NK-92 (cell line): Measurements from ENCODE around the gene CARM1.
A peak's percentile ranks its signal among the peaks of the same experiment; 100 is the strongest.
"Not testable (repeated sequence)": the region's sequence is repeated elsewhere in the genome, so short reads cannot be mapped to it uniquely, and the experiment has no call there.

Source experiments
- DNase-seq: peaks from one replicate; lab custom pipeline; 2025; ENCODE audit not compliant: unreplicated experiment; lab: John Stamatoyannopoulos, UW

CARM1 gene

DNA sequence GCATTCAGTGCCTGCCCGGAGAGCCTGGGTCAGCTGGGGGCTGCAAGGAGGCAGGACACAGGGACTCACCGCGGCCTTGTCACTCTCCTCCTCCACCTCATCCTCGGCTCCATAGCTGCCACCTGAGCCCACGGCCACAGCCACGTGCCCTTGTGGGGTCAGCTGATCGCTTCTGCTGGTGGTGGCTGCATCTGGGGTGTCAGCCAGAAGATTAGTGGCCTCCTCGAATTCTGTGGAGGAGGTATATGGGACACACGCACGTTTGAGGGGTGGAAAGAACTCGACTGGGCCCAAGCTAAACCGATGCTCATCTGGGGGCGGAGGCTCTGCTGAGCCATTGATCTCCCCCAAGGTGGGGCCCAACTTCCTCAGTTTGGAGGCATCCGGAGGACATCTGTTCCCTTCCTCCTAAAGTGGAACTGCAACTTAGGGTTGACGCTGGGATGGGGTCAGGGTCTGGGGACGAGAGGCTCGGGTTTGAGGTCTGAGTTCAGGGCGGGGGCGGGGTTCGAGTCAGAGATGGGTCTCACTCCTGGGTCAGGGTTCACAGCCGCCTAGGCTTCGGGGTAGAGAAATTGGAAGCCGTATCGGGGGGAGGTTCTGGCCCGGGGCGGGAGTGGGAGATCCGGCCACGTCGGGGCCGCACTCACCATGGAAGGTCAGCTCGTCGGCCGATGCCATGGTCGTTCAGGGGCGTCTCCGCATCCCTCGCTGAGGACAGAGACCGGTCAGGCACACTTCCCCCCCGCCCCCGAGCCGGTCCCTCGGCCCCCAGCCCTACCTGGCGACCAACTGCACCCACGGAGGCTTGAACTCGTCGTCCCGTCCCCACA, 56.6 kb downstream of the CARM1 start:
- no peak for DNase-seq

DNA sequence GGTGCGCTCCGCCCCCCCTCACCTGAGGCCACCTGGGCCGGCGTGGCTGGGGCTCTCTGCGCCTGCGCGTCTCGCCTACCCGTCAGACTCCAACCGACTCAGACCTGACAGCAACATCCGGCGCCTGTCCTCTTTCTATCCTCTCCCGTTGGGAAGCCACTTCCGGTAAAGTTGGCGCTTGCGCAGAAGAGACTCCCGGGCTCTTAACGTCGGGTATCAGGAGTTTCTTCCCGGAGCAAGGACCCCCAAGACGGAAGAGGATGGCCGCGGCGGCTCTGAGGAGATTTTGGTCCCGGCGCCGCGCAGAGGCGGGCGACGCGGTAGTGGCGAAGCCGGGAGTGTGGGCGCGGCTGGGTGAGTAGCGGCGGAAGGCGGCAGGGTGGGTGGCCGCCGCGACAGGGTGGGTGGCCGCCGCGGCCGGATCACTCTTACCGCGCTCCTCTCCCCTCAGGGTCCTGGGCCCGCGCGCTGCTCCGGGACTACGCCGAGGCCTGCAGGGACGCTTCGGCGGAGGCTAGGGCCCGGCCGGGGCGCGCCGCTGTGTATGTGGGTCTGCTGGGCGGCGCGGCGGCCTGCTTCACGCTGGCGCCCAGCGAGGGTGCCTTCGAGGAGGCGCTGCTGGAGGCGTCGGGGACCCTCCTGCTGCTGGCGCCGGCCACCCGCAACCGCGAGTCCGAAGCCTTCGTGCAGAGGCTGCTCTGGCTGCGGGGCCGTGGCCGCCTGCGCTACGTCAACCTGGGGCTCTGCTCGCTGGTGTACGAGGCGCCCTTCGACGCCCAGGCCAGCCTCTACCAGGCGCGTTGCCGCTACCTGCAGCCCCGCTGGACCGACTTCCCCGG, 57.4 kb downstream of the CARM1 start, which contains the start of the genes TIMM29 and YIPF2:
TSS of gene TIMM29 (plus strand) at position 249 of the 839 bp plus-strand sequence. CDS start at position 261, 12 bp downstream.
TSS of gene YIPF2 (minus strand) at position 77 of the 839 bp plus-strand sequence. CDS start 229 bp downstream, outside the sequence.
- peak; percentile 34 for DNase-seq

DNA sequence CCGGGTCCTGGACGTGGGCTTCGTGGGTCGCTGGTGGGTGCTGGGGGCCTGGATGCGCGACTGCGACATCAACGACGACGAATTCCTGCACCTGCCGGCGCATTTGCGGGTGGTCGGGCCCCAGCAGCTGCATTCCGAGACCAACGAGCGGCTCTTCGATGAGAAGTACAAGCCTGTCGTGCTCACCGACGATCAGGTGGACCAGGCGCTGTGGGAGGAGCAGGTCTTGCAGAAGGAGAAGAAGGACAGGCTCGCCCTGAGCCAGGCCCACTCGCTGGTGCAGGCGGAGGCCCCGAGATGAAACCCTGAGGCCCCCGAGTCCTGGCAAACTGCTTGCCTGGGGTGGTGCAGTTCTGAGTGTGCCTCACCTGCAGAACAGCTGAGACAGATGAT, 58.0 kb downstream of the CARM1 start:
- no peak for DNase-seq

DNA sequence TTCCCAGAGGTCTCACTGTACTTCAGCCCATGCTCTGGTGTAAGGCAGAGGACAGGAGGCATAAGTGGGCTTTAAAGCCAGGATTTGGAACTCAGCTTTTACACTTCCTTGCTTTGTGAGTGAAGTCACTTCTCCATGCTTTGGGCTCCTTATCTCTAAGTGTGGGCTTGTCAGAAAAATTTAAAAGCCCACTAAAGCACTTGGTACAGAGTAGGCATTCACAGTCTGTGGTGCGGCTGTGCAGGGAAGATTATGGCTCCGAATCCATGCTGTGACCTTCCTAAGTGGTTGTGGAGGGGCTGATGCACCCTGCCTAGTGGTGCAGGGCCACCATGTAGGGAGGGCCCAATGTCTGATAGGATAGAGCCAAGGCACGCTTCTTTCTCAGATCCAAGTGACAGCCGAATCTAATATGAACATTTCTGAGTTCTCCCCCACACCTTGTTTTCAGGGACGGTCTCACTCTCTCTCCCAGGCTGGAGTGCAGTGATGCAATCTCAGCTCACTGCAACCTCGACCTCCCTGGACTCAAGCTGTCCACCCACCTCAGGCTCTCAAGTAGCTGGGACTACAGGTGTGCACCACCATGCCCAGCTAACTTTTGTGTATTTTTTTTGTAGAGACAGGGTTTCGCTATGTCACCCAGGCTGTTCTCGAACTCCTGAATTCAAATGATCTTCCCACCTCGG, 64.2 kb downstream of the CARM1 start:
- DNase-seq: no peak

DNA sequence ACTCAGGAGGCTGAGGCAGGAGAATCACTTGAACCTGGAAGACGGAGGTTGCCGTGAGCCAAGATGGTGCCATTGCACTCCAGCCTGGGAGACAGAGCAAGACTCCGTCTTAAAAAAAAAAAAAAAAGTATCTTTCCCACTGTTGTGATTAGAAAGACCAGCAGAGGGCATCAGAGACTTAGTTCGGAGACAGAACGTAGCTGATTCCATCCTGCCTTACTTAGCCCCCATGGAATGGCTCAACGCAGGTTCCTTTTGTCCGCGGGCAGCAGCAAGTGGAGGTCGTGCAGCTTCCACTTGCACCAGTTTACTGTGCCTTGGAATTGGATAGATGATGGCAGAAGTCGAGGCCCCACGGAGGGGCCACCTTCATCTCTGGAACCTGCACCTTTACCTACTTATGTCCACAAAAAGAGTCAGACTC, 65.3 kb downstream of the CARM1 start:
- no peak for DNase-seq

DNA sequence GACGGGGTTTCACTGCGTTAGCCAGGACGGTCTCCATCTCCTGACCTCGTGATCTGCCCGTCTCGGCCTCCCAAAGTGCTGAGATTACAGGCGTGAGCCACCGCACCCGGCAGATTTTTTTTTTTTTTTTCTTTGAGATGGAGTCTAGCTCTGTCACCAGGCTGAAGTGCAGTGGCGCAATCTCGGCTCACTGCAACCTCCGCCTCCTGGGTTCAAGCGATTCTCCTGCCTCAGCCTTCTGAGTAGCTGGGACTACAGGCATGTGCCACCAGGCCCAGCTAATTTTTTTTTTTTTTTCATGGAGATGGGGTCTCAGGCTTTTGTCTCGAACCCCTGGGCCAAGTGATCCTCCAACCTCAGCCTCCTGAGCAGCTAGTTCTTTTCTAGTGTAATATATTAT, 70.3 kb downstream of the CARM1 start:
- not testable (repeated sequence) for DNase-seq

DNA sequence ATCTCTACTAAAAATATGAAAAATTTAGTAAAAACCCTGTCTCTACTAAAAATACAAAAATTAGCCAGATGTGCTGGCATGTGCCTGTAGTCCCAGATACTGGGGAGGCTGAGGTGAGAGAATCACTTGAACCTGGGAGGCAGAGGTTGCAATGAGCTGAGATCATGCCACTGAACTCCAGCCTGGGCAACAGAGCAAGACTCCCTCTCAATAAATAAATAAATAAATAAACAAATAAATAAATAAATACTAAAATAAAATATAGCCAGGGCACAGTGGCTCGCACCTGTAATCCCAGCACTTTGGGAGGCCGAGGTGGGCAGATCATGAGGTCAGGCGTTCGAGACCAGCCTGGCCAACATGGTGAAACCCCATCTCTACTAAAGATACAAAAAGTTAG, 72.1 kb downstream of the CARM1 start:
- DNase-seq: not testable (repeated sequence)

DNA sequence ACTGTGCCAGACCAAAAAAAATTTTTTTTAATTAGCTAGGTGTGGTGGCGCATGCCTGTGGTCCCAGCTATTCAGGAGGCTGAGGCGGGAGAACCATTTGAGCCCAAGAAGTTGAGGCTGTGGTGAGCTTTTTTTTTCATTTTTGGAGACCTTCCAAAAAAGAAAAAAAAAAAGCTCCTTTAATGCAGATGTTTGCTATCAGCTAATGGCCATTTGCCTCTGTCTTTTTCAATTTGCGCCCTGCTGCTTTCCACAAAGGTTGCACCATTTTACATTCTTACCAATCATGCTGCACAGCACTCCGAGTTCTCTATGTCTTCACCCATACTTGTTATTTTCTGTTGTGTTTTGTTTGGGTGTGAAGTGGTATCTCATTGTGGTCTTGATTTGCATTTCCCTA, 73.9 kb downstream of the CARM1 start:
- no peak for DNase-seq

DNA sequence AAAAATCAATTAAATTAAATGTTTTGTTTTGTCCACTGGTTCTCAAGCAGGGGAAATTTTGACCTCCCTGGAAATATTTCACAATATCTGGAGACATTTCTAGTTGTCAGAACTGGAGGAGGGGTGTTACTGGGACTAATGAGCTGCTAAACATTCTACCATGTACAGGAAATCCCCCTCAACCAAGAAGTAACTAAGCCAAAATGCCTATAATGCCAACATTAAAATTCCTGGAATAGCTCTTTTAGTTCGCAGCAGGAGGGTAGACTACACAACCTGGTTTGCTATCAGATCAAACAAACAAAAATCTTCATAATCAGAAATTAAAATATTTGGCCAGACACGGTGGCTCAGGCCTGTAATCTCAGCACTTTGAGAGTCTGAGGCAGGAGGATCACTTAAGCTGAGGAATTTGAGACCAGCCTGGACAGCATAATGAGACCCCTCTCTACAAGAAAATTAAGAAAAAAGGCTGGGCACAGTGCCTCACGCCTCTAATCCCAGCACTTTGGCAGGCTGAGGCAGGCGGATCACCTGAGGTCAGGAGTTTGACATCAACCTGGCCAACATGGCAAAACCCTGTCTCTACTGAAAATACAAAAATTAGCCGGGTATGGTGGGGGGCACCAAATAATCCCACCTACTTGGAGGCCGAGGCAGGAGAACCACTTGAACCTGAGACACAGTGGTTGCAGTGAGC, 75.8 kb downstream of the CARM1 start:
- no peak for DNase-seq

DNA sequence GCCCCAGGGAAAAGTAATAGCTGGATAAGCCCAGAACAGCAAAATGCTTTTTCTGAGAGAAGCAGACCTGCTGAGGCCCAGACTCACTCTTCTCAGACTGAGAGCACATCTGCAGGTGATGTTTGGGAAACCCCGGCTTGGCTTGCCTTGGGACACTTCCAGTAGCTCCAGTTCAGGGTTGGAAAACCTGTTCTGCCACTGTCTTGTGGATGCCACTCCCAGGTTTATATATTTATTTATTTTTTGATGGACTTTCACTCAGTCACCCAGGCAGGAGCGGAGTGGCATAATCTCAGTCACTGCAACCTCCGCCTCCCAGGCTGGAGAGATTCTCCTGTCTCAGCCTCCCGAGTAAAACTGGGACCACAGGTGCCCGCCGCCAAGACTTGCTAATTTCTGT, 81.5 kb downstream of the CARM1 start:
- DNase-seq: no peak

DNA sequence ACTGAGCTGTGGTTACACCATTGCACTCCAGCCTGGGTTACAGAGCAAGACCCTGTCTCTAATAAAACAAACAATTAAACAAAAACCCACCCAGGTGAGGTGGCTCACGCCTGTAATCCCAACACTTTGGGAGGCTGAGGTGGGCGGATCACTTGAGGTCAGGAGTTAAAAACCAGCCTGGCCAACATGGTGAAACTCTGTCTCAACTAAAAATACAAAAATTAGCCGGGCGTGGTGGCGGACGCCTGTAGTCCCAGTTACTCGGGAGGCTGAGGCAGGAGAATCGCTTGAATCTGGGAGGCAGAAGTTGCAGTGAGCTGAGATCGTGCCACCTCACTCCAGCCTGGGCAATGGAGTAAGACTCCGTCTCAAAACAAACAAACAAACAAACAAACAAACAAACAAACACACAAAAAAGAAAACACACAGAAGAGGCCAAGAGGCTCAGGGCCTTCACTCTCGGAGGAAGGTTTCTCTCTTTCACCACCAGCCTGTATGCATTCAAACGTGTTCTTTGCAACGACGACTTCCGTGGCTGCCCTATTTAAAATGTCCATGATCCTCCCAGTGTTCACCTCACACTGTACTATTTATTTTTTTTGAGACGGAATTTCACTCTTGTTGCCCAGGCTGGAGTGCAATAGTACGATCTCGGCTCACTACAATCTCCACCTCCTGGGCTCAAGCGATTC, 88.1 kb downstream of the CARM1 start:
- DNase-seq: not testable (repeated sequence)

DNA sequence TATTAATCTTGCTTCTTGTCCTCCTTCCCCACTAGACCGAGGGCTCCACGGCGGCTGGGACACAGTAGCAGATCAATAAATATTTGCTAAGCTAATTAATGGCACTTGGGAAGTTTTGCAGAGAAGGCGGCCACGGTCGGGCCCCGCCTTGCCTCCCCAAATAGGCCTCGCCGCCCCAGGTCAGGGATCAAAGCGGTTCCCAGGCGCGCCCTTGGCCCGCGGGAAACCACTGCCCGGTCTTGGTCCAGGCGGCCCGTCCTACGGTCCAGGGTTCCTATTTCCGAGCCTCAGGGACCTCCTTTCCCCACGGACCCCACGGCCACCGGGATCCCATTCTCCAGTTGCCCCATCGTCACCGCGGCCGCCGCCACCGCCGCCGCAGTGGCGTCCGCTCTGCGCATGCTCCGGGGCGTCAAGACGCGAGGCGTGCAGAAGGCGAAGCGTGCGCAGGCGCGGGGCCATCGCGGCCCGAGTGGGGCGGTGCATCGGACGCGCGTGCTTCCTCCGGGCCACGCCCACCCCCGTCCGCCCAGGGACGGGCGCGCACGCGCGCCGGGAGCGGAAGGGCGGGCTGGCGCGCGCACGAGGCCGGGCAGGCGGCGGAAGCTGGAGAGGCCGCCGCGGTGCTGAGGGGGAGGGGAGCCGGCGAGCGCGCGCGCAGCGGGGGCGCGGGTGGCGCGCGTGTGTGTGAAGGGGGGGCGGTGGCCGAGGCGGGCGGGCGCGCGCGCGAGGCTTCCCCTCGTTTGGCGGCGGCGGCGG, 89.1 kb downstream of the CARM1 start, which contains the start of gene SMARCA4:
TSS of gene SMARCA4 (plus strand) at position 717 of the 759 bp plus-strand sequence. CDS start 23,122 bp downstream, outside the sequence.
- DNase-seq: peak; percentile 88

DNA sequence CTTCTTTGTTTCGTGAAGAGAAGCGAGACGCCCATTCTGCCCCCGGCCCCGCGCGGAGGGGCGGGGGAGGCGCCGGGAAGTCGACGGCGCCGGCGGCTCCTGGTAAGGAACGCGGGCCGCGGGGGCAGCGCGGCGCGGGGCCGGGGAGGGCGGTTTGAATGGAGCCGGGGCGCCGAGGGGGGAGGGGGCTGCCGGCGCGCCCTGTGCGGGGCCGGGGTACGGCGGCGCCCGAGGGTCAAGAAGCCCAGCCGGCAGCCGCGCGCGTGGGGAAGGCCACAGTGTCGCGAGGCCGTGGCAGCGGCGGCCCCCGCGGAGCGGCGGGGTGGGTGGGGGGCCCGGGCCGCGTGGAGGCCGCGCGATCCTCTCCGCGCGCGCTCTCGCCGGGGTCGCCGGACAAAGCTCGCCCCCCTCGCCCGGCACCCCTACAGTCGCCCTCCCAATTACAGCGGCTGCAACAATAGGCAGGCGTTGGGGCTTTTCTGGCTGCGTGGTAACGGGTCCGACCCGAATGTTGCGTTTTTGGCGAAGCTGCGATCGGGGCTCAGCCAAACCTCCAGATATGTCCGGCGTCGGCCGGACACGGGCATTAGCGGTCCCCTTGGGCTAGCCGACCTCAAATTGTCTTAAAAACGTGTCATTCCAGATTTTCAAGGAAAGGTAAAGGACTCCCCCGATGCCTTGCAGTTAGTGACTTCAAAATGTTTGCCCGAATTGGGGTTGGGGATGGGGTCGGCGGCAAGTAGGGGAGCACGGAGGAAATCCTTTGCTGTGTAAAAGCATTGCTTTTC, 89.9 kb downstream of the CARM1 start:
- no peak for DNase-seq

DNA sequence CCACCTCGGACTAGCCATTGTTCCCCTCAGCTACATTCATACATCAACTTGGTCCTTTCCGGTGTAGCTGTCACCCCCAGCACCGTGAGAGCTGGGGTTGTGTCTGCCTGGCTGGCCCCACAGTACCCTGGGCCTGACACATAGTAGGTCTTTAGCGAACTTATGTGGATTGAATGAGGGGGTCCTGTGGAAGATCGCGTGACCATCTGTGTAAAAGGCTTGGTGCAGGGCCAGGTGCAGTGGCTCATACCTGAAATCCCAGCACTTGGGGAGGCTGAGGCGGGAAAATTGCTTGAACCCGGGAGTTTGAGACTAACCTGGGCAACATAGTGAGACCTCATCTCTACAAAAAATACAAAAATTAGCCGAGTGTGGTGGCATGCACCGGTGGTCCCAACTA, 91.5 kb downstream of the CARM1 start:
- DNase-seq: no peak

DNA sequence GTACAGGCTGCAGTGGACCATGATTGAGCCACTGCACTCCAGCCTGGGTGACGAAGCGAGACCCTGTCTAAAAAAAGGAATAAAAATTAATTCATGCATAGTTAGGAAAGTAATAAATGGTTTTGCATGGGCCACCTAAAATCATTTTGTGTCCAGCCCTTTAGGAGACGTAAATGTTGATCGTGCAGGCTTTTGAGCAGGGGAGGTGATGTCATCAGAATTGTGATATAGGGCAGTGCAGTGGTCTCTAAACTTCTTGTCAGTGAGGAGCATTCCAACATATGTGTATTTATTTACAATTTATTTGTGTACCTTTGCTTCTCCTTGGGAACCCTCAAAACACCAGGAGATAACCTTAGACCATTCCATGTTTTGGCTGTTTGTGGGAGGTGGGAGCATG, 92.5 kb downstream of the CARM1 start:
- DNase-seq: no peak

DNA sequence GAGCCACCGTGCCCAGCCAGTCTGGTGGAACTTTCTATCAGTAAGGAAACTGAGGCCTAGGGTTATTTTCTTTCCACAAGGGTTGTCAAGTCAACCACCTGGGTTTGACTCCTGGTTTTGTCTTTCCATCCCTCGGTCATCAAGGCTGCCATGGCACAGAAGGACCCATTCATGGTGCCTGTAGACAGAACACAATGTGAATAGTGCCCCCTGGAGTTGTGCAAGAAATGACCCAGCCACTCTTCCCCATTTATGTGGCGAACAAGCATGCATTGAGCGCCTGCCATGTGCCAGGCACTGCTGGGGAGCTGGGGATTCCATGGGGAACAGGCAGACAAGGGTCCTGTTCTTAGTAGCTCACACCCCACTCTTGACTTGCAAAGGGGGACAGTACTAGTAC, 93.5 kb downstream of the CARM1 start:
- no peak for DNase-seq

DNA sequence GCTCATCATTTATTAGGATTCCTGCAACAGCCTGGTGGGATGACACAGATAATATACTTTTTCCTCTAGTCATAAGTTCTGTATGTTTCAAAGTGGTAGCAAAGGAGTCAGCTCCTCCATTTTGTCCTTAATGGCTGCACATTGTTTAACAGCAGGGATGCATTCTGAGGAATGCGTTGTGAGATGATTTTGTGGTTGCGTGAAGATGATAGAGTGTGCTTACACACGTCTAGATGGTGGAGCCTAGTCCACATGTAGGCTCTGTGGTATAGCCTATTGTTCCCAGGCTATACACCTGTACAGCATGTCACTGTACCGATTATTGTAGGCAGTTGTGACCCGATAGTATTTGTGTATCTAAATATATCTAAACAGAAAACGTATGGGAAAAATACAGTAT, 94.0 kb downstream of the CARM1 start:
- DNase-seq: no peak

DNA sequence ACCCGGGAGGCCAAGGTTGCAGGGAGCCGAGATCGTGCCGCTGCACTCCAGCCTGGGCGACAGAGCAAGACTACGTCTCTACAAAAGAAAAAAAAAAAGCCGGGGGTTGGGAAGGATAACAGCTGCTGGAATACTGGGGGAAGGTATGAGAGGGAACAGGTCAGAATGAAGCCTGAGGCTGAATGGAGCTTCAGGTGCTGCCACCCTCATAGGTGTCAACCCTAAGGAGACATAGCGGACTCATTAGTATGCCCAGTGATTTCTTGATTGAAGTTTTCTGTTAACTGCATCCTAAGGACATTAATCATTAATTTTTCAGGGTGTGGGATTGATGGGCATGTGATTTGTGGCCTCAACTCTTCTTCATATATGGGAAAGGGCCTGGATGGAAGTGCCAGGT, 95.5 kb downstream of the CARM1 start:
- DNase-seq: no peak
